ENCODE data around the gene TANGO6. TPM values are rescaled to one million over a fixed set of nuclear protein-coding genes. Genes with fewer than 3 reads are reported as not detected.

The TANGO6 gene
- polyA plus RNA-seq, 1 experiment, result 14.6 TPM

- Histone ChIP-seq H3K4me3 (ENCODE audit: low read depth, low read length) (no peak overlapping the region), H3K27me3 (ENCODE audit: control insufficient read depth, insufficient read depth, low read length) (no peaks in the 10 kb centered on the region), H3K36me3 (ENCODE audit: control insufficient read depth, insufficient read depth, low read length) (peaks cover 24% of the 10 kb centered on the region)
- DNase-seq (ENCODE audit: low read depth), result no peak
- CTCF ChIA-PET, result interaction anchor here (0.5 to 16.2 kb wide), 4 partner anchors 197 to 398 kb away, joined by 3 to 146 read pairs (median 5); no protein-coding TSS in a partner anchor
- TF ChIP-seq CTCF (IDR thresholded peaks at IDR 0.05; ENCODE audit: insufficient read depth, low read depth, low read length), result no peak
- POLR2A ChIA-PET, result no interaction called here
Measured at GRCh38 chr16:69116906-69117305, 273.6 kb downstream of the TANGO6 start.

GRCh38 chr16:69118468-69118867 lies 275.1 kb downstream of the TANGO6 start:
- no peak overlapping the region for H3K4me3 ChIP-seq (ENCODE audit: low read depth, low read length)
- no peaks in the 10 kb centered on the region for H3K27me3 ChIP-seq (ENCODE audit: control insufficient read depth, insufficient read depth, low read length)
- ChIA-PET CTCF (interaction anchor here (0.7 to 16.2 kb wide), 6 partner anchors 11 to 591 kb away, joined by 3 to 146 read pairs (median 3); no protein-coding TSS in a partner anchor), POLR2A (no interaction called here)
- peaks cover 21% of the 10 kb centered on the region for H3K36me3 ChIP-seq (ENCODE audit: control insufficient read depth, insufficient read depth, low read length)
- no peak for TF ChIP-seq CTCF (IDR thresholded peaks at IDR 0.05; ENCODE audit: insufficient read depth, low read depth, low read length)
- DNase-seq (ENCODE audit: low read depth), result no peak

DNA sequence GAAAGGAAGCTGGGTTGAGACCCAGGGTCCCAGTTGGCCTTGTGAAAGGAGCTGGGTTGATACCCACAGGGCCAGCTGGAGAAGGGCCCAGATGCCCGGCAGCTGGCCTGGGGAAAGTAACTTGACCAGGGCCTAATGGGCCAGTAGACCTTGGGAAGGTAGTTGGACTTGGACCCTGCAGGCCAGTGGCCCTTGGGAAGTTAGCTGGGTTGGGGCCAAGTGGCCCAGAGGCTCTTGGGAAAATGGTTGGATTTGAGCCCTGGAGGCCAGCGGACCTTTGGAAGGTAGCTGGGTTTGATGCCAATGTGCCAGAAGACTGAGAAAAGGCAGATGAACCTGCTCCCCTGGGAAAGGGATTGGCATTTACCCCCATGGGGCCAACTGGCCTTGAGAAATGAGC lies 275.7 kb downstream of the TANGO6 start:
- Histone ChIP-seq H3K27me3 (ENCODE audit: control insufficient read depth, insufficient read depth, low read length) (no peaks in the 10 kb centered on the region), H3K36me3 (ENCODE audit: control insufficient read depth, insufficient read depth, low read length) (peaks cover 21% of the 10 kb centered on the region), H3K4me3 (ENCODE audit: low read depth, low read length) (no peak overlapping the region)
- CTCF ChIA-PET, result interaction anchor here (0.7 to 16.2 kb wide), 6 partner anchors 11 to 591 kb away, joined by 3 to 146 read pairs (median 3); no protein-coding TSS in a partner anchor
- no peak for TF ChIP-seq CTCF (IDR thresholded peaks at IDR 0.05; ENCODE audit: insufficient read depth, low read depth, low read length)
- POLR2A ChIA-PET, result no interaction called here
- no peak for DNase-seq (ENCODE audit: low read depth)

- Histone ChIP-seq H3K4me3 (ENCODE audit: low read depth, low read length) (no peak overlapping the region), H3K36me3 (ENCODE audit: control insufficient read depth, insufficient read depth, low read length) (peaks cover 21% of the 10 kb centered on the region), H3K27me3 (ENCODE audit: control insufficient read depth, insufficient read depth, low read length) (no peaks in the 10 kb centered on the region)
- no peak for DNase-seq (ENCODE audit: low read depth)
- CTCF ChIA-PET, result interaction anchor here (1.2 to 16.2 kb wide), 4 partner anchors 10 to 529 kb away, joined by 3 to 146 read pairs (median 4); no protein-coding TSS in a partner anchor
- no peak for TF ChIP-seq CTCF (IDR thresholded peaks at IDR 0.05; ENCODE audit: insufficient read depth, low read depth, low read length)
- POLR2A ChIA-PET, result no interaction called here
Measured at GRCh38 chr16:69119536-69119935, 276.2 kb downstream of the TANGO6 start.

DNA sequence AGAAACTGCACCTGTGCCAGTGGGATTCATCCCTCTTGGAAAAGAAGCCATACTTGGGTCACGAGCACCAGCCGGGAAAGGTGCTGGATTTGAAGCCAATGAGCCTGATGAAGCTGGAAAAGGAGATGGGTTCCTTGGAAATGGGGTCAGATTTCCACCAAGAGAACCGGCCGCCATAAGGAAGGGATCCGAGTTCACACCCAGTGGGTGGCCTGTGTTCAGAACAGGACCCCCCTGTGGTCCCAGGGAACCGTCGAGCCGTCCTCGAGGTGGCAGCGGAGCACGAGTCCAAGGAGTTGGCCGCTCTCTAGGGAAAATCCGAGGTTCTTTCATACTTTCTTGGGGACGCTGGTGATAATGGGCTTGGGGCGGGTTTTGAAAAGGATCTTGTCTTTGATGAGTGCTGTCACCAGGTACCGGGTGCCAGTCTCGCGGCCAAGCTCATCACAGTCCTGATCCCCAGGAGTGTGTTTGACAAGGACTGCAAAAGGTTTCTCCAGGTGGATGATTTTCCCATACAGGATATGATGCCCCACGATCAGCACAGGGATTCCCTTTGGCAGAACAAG lies 276.8 kb downstream of the TANGO6 start:
- DNase-seq (ENCODE audit: low read depth), result no peak
- peaks cover 21% of the 10 kb centered on the region for H3K36me3 ChIP-seq (ENCODE audit: control insufficient read depth, insufficient read depth, low read length)
- ChIA-PET CTCF (interaction anchor here (1.5 to 16.2 kb wide), 3 partner anchors 221 to 530 kb away, joined by 6 to 146 read pairs (median 8); no protein-coding TSS in a partner anchor), POLR2A (no interaction called here)
- no peak for TF ChIP-seq CTCF (IDR thresholded peaks at IDR 0.05; ENCODE audit: insufficient read depth, low read depth, low read length)
- no peaks in the 10 kb centered on the region for H3K27me3 ChIP-seq (ENCODE audit: control insufficient read depth, insufficient read depth, low read length)
- H3K4me3 ChIP-seq (ENCODE audit: low read depth, low read length), result no peak overlapping the region

Measured in BJ (cell line).